Parathyroid adenoma (tissue), 2 donors: ENCODE measurements around the gene PLRG1.
A peak's percentile ranks its signal among the peaks of the same experiment; 100 is the strongest.

Experiments
- H2AFZ ChIP-seq: fragments of 300-600 bp; sonication (generic); one replicate; pipeline ENCODE4 v1.7.0; 2017; ENCODE audit warnings: antibody characterized with exemption, mild to moderate bottlenecking
- H3K27ac ChIP-seq: fragments of 300-600 bp; sonication (generic); one replicate; pipeline ENCODE4 v1.7.0; 2017
- H3K27me3 ChIP-seq: fragments of 300-600 bp; sonication (generic); one replicate; pipeline ENCODE4 v1.7.0; 2017; ENCODE audit warnings: low read length; ENCODE audit not compliant: control insufficient read depth, insufficient read depth
- H3K36me3 ChIP-seq: fragments of 300-600 bp; sonication (generic); one replicate; pipeline ENCODE4 v1.7.0; 2017; ENCODE audit warnings: low read length; ENCODE audit not compliant: control insufficient read depth, insufficient read depth
- H3K4me1 ChIP-seq: fragments of 300-600 bp; sonication (generic); one replicate; pipeline ENCODE4 v1.7.0; 2017; ENCODE audit warnings: control low read depth
- H3K4me2 ChIP-seq: fragments of 300-600 bp; sonication (generic); one replicate; pipeline ENCODE4 v1.7.0; 2017; ENCODE audit warnings: low read length
- H3K4me3 ChIP-seq: fragments of 300-600 bp; sonication (generic); one replicate; pipeline ENCODE4 v1.7.0; 2017; ENCODE audit warnings: low read depth, low read length
- H3K79me2 ChIP-seq: fragments of 300-600 bp; sonication (generic); one replicate; pipeline ENCODE4 v1.7.0; 2017; ENCODE audit warnings: control low read depth
- H3K9ac ChIP-seq: fragments of 300-600 bp; sonication (generic); one replicate; pipeline ENCODE4 v1.7.0; 2017; ENCODE audit warnings: mild to moderate bottlenecking
- H3K9me3 ChIP-seq: fragments of 300-600 bp; sonication (generic); one replicate; pipeline ENCODE4 v1.7.0; 2017; ENCODE audit warnings: low read length; ENCODE audit not compliant: control insufficient read depth
- CTCF ChIP-seq: fragments of 300-600 bp; sonication (generic); IDR thresholded peaks from one replicate; pipeline ENCODE4 v1.7.0; 2017; ENCODE audit warnings: antibody characterized with exemption, mild to moderate bottlenecking
- donor health status: primary hyperparathyroidism.

PLRG1 gene

GRCh38 chr4:154491341-154492271, 58.6 kb downstream of the PLRG1 start, which contains the start of gene DCHS2:
TSS of gene DCHS2 (minus strand) at chr4:154491799. CDS start at chr4:154491355, 444 bp downstream.
- Histone ChIP-seq H3K27ac (no peak within 1 kb of the TSS), H3K4me2 (peak within 1 kb of the TSS; percentile 44), H2AFZ (peak within 1 kb of the TSS; percentile 62), H3K4me3 (peak within 1 kb of the TSS; percentile 31), H3K9ac (no peak within 1 kb of the TSS), H3K9me3 (no peaks in the 10 kb centered on the region), H3K36me3 (no peaks in the 10 kb centered on the region), H3K79me2 (no peaks in the 10 kb centered on the region), H3K27me3 (peaks cover 8% of the 10 kb centered on the region), H3K4me1 (no peaks in the 10 kb centered on the region)
- TF ChIP-seq CTCF: no peak

- H3K9ac ChIP-seq: no peak overlapping the region
- peaks cover 8% of the 10 kb centered on the region for H3K27me3 ChIP-seq
- H3K9me3 ChIP-seq: no peaks in the 10 kb centered on the region
- TF ChIP-seq CTCF: no peak
- H3K27ac ChIP-seq: no peak overlapping the region
- H3K79me2 ChIP-seq: no peaks in the 10 kb centered on the region
- H3K4me2 ChIP-seq: peak overlapping the region; percentile 44
- H3K4me1 ChIP-seq: no peaks in the 10 kb centered on the region
- peak overlapping the region; percentile 31 for H3K4me3 ChIP-seq
- H2AFZ ChIP-seq: peak overlapping the region; percentile 38
- no peaks in the 10 kb centered on the region for H3K36me3 ChIP-seq
These were observed 59.4 kb downstream of the PLRG1 start for GRCh38 chr4:154490583-154491340.

GRCh38 chr4:154490234-154490582, 60.0 kb downstream of the PLRG1 start:
- peak overlapping the region; percentile 31 for H3K4me3 ChIP-seq
- no peak for TF ChIP-seq CTCF
- peak overlapping the region; percentile 44 for H3K4me2 ChIP-seq
- no peak overlapping the region for H3K27ac ChIP-seq
- H3K27me3 ChIP-seq: peaks cover 8% of the 10 kb centered on the region
- no peak overlapping the region for H2AFZ ChIP-seq
- H3K36me3 ChIP-seq: no peaks in the 10 kb centered on the region
- H3K9me3 ChIP-seq: no peaks in the 10 kb centered on the region
- H3K4me1 ChIP-seq: no peaks in the 10 kb centered on the region
- no peak overlapping the region for H3K9ac ChIP-seq
- H3K79me2 ChIP-seq: no peaks in the 10 kb centered on the region

- H3K9me3 ChIP-seq: no peaks in the 10 kb centered on the region
- peak overlapping the region; percentile 44 for H3K4me2 ChIP-seq
- H3K79me2 ChIP-seq: no peaks in the 10 kb centered on the region
- no peak overlapping the region for H3K27ac ChIP-seq
- no peak overlapping the region for H3K9ac ChIP-seq
- no peak overlapping the region for H2AFZ ChIP-seq
- no peaks in the 10 kb centered on the region for H3K4me1 ChIP-seq
- TF ChIP-seq CTCF: no peak
- peaks cover 8% of the 10 kb centered on the region for H3K27me3 ChIP-seq
- H3K36me3 ChIP-seq: no peaks in the 10 kb centered on the region
- H3K4me3 ChIP-seq: no peak overlapping the region
These were observed 60.5 kb downstream of the PLRG1 start for GRCh38 chr4:154489558-154490233.
